ENCODE measurements around the gene PAAF1.
"Not testable (repeated sequence)": the region's sequence is repeated elsewhere in the genome, so short reads cannot be mapped to it uniquely, and the experiment has no call there.

PAAF1 gene

DNA sequence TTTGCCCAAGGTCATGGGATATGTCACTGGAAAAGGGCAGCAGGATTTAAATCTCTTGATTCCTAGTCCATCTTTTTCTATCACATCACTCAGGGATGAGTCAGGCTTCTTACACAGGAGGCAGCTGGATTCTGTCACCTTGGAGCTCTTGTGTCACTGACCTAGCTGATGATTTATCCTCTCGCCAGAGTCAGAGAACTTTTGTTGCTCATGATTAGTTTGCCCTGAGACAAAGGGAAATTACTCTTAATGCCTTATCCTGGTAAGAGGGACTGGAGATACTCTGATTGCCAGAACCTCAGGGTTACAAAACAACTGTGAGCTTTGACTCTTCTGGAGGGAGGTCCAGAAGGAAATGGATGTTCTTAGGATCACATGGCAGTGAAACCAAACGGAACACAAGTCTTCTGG is 10.2 kb upstream of the PAAF1 start:
- TF ChIP-seq, protein P1, sequence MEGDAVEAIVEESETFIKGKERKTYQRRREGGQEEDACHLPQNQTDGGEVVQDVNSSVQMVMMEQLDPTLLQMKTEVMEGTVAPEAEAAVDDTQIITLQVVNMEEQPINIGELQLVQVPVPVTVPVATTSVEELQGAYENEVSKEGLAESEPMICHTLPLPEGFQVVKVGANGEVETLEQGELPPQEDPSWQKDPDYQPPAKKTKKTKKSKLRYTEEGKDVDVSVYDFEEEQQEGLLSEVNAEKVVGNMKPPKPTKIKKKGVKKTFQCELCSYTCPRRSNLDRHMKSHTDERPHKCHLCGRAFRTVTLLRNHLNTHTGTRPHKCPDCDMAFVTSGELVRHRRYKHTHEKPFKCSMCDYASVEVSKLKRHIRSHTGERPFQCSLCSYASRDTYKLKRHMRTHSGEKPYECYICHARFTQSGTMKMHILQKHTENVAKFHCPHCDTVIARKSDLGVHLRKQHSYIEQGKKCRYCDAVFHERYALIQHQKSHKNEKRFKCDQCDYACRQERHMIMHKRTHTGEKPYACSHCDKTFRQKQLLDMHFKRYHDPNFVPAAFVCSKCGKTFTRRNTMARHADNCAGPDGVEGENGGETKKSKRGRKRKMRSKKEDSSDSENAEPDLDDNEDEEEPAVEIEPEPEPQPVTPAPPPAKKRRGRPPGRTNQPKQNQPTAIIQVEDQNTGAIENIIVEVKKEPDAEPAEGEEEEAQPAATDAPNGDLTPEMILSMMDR (conservative IDR thresholded peaks at IDR 0.05; ENCODE audit: low read depth, low read length): no peak
- no peak overlapping the region for H3K4me3 ChIP-seq (ENCODE audit: low read length)
- peak; percentile 20 for DNase-seq (ENCODE audit: low read depth)

DNA sequence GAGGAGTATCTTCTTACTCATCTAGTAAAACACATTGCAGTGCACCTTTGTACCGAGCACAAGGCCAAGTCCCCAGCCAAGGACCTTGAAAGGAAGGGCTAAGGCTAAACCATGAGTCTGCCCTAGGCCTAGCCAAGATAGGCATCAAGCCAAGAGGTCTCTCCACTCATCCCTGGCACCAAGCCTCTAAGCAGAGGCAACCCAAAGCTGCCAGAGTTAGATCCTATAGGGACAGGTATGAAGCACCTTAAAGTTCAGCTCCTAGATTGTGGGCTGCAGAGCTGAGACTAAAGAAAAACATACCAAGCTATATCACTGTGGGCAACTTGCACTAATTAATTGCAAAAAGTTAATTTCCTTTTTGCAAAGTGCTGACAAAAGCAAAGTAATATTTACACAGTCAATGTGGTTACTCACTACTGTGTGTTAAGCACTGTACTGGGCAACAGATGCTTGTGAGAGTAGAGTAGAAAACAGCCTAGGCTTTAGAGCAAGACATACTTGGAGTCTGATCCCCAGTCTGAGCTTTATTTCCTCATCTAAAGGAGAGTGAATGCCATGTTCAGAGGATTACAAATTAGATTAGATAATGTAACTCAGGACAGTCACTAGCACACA is 7.4 kb upstream of the PAAF1 start:
- TF ChIP-seq, protein P1 (conservative IDR thresholded peaks at IDR 0.05; ENCODE audit: low read depth, low read length): no peak
- no peak for DNase-seq (ENCODE audit: low read depth)
- no peak overlapping the region for H3K4me3 ChIP-seq (ENCODE audit: low read length)

DNA sequence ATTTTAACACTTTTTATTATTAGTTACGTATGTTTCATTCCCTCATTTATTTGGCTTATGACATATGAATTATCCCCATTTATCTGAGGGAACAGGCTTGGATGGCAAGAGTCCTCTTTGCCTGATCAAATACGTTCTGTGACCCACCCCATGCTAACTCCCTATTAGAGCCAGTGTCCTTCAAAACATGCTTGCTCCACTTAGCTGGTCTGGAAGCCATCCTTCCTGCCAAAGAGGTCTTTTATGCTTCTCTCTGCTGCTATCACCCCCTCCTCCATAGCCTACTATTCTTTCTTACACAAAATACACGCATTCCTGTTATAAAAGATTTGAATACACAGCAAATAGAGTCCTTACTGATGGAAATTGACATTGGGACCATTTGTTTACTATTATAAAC is 6.5 kb upstream of the PAAF1 start:
- no peak overlapping the region for H3K4me3 ChIP-seq (ENCODE audit: low read length)
- TF ChIP-seq, protein P1 (conservative IDR thresholded peaks at IDR 0.05; ENCODE audit: low read depth, low read length): no peak
- no peak for DNase-seq (ENCODE audit: low read depth)

DNA sequence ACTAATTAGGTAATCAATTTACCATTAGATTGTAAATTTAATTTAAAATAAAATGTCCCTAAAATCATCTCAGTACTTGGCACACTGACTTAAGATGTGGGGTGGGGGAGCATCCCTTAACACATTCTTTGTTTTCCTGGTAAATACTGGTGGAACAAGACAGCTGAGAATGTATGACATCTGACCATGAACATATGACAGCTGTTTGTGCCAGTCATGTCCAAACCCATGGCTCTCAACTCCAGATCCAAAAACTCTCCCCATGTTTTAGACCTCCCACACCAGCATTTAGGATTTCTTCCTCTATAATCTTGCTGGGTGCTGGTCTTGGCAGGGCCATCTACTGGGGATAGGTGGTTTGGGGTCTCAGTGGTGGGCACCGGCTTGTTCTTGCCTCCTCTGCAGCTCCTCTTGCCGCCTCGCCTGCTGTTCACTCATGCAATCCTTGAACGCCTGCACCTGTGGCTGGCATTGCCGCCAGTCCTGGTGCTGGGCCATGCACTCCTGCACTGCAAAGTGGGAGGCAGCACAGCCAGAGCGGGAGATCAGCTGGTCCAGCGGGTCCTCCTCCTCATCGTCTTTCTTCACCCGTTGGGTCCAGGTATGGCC is 3.9 kb upstream of the PAAF1 start:
- TF ChIP-seq, protein P1 (conservative IDR thresholded peaks at IDR 0.05; ENCODE audit: low read depth, low read length): no peak
- no peak overlapping the region for H3K4me3 ChIP-seq (ENCODE audit: low read length)
- no peak for DNase-seq (ENCODE audit: low read depth)

DNA sequence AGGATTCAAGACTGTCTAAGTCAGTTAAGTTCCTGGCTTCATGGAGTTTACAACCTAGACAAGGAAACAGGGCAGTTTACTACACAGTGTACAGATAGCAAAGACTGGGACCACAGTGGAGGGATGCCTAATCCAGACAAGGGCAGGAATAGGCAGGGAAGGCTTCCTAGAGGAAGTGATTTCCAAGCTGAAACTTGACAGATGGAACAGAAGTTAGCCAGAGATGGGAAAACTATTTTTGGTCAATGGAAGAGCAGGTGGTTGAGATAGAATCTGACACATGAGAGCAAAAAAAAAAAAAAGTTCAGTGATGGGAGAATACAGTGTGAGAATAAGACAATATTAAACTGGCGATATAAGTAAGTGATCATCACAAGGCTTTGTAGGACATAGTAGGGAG is 1.4 kb upstream of the PAAF1 start:
- DNase-seq (ENCODE audit: low read depth): no peak
- peak overlapping the region; percentile 96 for H3K4me3 ChIP-seq (ENCODE audit: low read length)
- TF ChIP-seq, protein P1 (conservative IDR thresholded peaks at IDR 0.05; ENCODE audit: low read depth, low read length): no peak

DNA sequence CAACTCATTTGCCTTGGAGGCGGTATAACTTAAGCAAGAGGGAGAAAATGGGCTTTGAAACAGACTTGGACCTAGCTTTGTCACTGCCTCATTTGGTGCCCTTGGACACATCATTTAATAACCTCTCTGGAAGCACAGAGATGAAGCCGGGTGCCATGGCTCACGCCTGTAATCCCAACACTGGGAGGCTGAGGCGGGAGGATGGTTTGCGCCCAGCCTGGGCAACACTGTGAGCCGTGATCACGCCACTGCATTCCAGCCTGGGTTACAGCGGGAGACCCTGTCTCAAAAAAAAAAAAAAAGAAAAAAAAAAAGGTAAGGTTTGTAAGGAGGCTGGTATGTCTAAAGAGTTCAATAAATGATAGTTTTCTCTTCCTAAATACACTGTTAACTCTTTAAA is 959 bp upstream of the PAAF1 start:
- no peak for DNase-seq (ENCODE audit: low read depth)
- TF ChIP-seq, protein P1 (conservative IDR thresholded peaks at IDR 0.05; ENCODE audit: low read depth, low read length): no peak
- peak overlapping the region; percentile 96 for H3K4me3 ChIP-seq (ENCODE audit: low read length)

DNA sequence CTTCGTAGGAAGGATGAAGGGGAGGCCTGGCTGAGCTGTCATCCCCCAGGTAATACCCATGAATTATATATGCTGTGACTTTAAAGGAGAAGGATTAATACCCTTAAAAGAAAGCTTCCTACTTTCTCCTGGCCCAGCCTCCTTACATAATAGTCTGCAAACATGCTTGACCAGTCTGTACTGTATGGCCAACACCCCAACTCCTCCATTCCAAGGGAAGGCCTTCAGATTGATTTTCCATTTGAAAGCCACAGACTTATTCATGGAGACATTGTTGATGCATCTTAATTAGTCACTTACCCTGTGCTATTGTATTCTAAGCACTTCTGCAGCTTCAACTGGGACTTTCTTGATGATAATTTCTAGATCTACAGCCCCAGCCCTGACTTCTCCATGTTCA is 2.0 kb downstream of the PAAF1 start:
- TF ChIP-seq, protein P1 (conservative IDR thresholded peaks at IDR 0.05; ENCODE audit: low read depth, low read length): no peak
- H3K4me3 ChIP-seq (ENCODE audit: low read length): no peak overlapping the region
- DNase-seq (ENCODE audit: low read depth): no peak

DNA sequence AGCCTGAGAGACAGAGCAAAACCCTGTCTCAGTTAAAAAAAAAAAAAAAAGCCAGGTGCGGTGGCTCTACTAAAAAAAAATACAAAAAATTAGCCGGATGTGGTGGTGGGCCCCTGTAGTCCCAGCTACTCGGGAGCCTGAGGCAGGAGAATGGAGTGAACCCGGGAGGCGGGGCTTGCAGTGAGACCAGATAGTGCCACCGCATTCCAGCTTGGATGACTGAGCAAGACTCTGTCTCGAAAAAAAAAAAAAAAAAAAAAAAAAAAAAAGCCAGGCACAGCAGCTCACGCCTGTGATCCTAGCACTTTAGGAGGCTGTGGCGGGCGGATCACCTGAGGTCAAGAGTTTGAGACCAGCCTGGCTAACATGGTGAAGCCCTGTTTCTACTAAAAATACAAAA is 3.6 kb downstream of the PAAF1 start:
- not testable (repeated sequence) for H3K4me3 ChIP-seq (ENCODE audit: low read length); DNase-seq (ENCODE audit: low read depth)
